TTC549 (cell line): ENCODE results near the gene LILRA2.
"Not testable (repeated sequence)": the region's sequence is repeated elsewhere in the genome, so short reads cannot be mapped to it uniquely, and the experiment has no call there.

Experiments used
- FAIRE-seq: peaks from 2 replicates; lab custom pipeline; 2012; peaks lifted over from hg19 to GRCh38; lab: Jason Lieb, UNC

LILRA2 gene

GRCh38 chr19:54573330-54573872 is at the start of gene LILRA2:
Gene LILRA2, plus strand, starts transcription at chr19:54573790. Its CDS starts 89 bp downstream, at chr19:54573879.
- FAIRE-seq = no peak

- no peak for FAIRE-seq
Observed at GRCh38 chr19:54525636-54526035, 48.0 kb upstream of the LILRA2 start.

DNA sequence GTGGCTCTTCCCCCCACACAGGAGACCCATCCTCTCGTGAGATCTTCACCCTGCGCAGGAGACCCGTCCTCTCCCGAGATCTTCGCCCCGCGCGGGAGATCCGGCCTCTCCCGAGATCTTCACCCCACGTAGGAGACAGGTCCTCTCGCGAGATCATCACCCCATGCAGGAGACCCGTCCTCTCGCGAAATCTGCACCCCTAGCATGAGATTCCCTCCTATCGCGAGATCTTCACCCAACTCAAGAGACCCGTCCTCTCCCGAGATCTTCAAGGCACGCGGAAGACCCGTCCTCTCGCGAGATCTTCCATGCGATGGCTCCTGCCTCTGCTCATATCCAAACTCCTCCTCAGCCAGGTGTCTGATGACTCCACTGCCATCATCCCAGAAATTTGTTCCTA is 46.6 kb upstream of the LILRA2 start:
- FAIRE-seq = no peak

DNA sequence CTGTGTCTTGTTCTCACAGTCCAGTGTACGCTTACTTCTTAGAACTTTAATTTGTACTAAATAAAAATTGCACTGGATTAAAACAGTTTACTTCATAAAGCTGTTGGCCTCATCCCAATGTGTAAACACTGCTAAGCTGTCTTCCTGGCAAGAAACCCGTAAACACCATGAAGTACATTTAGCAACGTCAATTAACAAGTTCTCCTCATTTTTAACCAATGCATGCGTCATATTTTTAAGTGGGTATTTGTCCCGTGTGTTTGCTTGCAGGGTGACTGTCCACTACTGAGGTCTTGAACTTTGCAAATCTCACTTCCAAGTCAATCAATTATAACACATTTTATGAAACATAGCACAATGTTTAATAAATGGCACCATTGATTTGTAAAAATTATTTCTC is 42.7 kb upstream of the LILRA2 start:
- no peak for FAIRE-seq

DNA sequence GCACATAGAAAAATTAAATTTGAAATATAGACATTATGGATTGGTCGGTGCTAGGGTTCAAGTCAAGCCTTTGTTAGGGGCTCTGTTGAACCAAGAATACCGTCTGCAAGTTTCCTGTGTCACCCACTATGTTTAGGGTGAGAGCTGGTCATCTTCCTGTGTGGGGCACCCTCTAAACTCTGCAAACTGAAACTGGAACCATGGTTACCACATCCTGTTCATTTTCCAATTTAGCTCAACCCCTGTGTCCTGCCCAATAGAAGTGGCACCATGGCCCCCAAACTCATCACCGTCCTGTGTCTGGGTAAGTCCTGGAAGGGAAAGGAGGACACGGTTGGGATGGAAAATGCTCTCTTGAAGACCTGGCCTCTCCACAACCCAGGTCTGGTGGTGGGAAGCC is 41.1 kb upstream of the LILRA2 start:
- FAIRE-seq = no peak

DNA sequence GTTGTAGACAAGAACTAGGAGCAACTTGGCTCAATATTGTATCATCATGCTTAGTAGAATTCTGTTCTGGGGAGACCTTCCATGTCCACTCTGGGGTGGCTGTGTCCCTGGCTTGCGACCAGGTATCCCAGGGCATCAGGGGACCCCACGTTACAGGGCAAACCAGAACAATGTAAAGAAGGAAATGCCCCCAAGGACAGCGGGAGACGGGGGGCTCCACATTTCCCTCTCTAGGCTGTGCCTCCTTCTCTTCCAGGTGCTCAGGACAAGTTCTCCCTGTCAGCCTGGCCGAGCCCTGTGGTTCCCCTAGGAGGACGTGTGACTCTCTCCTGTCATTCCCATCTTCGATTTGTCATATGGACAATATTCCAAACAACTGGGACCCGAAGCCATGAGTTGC is 40.1 kb upstream of the LILRA2 start:
- FAIRE-seq = no peak

DNA sequence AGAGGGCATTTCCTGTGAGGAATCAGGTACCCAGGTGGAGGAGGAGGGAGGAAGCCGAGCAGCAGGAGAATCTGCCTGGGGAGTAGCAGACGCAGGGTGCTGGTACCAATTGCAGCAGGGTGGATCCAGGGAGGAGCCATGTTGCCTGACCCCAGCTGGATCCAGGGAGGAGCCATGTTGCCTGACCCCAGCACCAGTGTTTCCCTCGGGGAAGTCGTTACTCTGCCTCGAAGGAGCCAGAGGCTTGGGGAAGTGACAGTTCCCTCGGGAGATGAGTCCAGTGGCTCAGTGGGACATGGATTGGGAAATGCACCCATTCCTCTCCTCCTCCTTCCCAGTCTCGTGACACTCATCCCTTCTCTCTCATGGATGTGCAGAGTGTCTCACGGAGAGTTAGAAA is 39.4 kb upstream of the LILRA2 start:
- no peak for FAIRE-seq

- FAIRE-seq = no peak
Observed at GRCh38 chr19:54535601-54536000, 38.0 kb upstream of the LILRA2 start.

DNA sequence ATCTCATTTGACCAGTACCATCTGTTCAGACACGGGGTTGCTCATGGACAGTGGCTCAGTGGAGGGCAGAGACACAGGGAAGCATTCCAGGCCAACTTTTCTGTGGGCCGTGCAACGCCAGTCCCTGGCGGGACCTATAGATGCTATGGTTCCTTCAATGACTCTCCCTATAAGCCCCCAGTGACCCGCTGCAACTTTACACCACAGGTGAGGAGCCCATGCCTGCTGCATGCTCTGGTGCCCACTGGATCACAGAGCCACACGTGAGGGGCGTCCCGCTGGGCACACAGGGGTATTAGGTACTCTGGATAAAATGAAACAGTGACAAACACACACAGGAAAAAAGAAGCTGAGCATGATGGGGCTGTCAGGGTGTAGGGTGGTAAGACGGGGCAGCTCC is 36.6 kb upstream of the LILRA2 start:
- no peak for FAIRE-seq

DNA sequence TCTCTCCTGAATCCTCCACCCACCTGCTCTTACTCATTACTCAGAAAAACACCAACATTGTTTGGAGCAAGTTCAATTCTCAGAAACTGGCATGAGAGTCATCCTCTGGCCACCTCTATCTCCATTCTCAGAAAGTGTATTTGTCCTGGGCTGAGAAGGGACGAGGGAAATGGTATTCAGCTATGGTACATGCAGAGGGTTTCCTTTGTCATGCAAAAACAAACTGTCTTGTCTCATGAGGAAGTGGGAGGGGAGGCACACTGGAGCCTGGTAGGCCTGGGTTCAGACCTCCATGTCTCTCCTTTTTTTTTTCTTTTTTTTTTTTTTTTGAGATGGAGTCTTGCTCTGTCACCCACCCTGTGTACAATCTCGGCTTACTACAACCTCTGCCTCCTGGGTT is 31.9 kb upstream of the LILRA2 start:
- no peak for FAIRE-seq

- FAIRE-seq = no peak
Observed at GRCh38 chr19:54548806-54549205, 24.8 kb upstream of the LILRA2 start.

- no peak for FAIRE-seq
Observed at GRCh38 chr19:54549224-54549623, 24.4 kb upstream of the LILRA2 start.

DNA sequence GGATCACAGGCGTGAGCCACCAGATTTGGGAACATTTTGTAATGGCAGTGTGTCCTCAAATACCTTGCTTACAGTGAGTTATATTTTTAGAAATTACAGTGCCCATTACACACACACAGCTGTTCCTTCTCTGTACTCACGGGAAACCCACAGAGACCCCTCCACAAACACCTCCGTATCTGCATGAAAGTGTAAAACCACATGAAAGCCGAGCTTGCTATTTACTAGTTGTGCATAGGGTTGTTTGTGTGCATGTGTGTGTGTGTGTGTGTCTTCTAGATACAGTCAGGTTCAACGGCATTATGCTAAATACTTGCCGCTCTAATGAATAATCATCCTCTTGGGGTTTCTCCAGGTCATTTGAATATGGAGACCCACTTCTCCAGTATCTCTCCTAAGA is 22.3 kb upstream of the LILRA2 start:
- no peak for FAIRE-seq

DNA sequence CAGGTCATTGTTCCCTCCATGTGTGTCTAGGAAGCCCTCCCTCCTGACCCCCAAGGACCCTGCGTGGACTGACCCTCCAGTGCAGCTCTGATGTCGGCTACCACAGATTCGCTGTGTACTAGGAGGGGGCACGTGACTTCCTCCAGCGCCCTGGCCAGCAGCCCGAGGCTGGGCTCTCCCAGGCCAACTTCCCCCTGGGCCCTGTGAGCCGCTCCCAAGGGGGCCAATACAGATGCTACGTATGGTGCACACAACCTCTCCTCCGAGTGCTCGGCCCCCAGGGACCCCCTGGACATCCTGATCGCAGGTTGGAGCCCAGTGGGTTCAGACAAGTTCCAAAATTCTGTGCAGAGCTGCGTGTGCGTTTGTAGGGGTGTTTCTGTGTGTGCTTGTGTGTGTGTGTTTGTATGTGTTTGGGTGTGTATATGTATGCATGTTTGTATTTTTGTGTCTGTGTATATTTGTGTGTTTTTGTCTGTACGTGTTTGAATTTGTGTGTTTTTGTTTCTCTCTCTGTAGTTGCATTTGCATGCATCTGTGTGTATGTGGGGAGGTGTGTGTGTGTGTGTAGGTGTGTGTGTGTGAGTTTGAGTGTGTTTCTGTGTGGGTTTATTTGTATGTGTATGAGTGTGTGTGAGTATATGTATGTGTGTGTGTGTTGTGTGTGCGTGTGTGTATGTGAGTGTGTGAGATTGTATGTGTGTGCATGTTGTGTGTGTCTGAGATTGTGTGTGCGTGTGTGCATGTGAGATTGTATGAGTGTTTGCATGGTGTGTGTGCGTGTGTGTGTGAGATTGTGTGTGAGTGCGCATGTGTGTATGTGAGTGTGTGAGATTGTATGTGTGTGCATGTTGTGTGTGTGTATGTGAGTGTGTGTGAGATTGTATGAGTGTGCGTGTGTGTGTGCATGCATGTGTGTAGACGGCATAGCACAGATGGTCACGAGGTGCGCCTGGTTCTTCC is 21.4 kb upstream of the LILRA2 start:
- no peak for FAIRE-seq

DNA sequence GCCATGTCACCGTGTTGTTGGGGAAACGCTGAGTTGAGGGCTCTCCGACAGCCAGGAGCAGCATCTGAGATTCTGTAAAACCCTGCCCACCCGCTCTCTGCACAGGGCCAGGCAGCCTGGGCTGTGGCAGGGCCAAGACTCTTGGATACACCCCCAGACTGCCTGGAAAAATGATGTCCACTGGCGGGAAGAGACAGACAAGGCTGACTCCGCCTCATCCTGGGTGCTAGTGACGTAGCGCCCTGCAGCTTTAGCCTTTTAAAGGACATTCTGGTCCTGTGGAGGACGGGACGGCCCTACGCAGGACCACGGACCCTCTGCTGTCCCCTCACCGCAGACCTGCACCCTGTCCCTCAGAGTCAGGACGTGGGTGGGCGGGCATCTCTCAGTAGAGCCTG is 20.7 kb upstream of the LILRA2 start:
- FAIRE-seq = no peak

- FAIRE-seq = no peak
Observed at GRCh38 chr19:54554006-54554405, 19.6 kb upstream of the LILRA2 start.

GRCh38 chr19:54554896-54555295 is 18.7 kb upstream of the LILRA2 start:
- no peak for FAIRE-seq

GRCh38 chr19:54556194-54556593 is 17.4 kb upstream of the LILRA2 start:
- FAIRE-seq = no peak

DNA sequence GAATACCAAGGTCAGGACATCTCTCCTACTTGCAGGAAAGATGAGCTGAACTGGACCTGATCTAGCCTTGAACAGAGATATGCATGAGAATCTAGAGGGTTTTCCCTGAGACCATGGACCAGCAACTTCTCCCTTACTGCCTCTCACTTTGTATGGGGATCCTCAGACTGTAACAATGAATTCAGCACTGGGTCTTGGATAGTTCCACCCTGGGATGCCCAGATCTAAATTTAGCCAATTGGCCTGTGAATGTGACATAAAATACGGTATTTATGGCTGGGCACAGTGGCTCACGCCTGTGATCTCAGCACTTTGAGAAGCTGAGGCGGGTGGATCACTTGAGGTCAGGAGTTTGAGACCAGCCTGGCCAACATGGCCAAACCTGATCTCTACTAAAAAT is 15.3 kb upstream of the LILRA2 start:
- FAIRE-seq = no peak

DNA sequence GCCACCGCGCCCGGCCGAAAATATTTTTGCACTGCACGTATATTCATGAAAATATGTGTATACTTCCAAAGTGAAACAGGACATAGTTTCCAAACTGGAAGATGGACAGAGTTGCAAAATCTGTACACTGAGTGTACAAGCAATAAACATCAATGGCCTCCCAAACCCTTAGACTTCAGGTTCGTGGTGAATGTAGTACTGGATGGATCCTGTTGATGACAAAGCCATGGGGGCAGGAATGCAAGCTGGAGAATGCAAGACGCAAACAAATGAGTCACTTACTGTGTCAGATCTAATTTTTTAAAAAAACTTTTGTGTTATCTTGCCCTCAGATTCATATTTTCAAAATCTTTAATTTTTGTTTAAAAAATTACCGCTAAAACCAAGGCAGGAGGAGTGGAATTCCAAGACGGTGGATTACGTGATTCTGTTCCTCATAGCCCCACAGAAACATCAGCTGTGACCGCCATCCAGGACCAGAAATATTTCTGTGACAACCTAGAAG is 12.7 kb upstream of the LILRA2 start:
- FAIRE-seq = no peak

GRCh38 chr19:54561840-54562239 is 11.8 kb upstream of the LILRA2 start:
- no peak for FAIRE-seq

DNA sequence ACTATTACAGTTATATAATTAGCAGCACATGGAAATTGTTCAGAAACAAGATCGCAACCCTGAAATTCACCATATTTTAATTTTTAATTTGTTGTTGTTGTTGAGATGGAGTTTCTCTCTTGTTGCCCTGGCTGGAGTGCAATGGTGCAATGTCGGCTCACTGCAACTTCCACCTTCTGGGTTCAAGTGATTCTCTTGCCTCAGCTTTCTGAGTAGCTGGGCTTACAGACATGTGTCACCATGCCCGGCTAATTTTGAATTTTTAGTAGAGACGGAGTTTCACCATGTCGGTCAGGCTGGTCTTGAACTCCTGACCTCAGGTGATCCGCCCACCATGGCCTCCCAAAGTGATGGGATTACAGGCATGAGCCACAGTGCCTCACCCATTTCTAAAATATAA is 10.4 kb upstream of the LILRA2 start:
- not testable (repeated sequence) for FAIRE-seq

- FAIRE-seq = no peak
Observed at GRCh38 chr19:54570316-54570715, 3.3 kb upstream of the LILRA2 start.
